ENCODE measurements around the gene APOC3. TPM values are rescaled to one million over a fixed set of nuclear protein-coding genes. Genes with fewer than 3 reads are reported as not detected.

The APOC3 gene
- total and polyA plus RNA-seq, 9 of the 15 experiments (the other 6 are each of a cell fraction or from before 2014, with no cell fraction given), result 1.1 TPM; not detected in 8

DNA sequence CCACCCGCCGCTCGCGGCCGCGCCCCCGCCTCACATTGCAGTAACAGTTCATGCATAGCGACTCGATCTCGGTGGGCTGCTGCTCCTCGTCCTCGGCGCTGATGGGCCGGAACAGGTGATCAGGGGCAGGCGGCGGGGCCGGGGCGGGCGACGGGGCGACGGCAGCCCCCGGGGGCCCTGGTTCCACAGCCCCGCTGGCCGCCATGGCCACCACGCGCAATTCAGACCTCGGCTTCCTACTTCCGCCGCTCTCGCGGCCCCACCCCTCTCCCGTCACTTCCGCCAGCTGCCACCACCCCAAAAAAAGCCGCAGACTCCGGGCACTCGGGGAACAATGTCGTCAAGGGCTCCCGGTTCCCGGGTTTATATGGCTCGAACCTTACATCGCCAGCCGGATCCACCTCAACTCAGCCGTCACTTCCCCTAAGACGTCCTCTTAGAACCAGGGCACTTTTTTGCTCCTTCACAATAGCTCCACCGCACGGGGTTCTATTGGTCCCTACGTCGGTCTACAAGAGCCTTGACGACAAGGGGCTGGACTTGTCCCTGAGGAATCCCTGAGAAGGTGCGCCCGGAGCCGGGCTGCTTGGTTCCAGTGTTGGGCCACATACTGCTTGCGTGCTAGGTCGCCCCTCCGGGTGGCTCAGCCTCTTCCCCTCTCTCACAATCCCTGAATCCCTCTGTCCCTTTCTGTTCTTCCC lies 41.8 kb upstream of the APOC3 start, which contains the start of gene ZPR1 (continued):
- TF ChIP-seq, protein P1, sequence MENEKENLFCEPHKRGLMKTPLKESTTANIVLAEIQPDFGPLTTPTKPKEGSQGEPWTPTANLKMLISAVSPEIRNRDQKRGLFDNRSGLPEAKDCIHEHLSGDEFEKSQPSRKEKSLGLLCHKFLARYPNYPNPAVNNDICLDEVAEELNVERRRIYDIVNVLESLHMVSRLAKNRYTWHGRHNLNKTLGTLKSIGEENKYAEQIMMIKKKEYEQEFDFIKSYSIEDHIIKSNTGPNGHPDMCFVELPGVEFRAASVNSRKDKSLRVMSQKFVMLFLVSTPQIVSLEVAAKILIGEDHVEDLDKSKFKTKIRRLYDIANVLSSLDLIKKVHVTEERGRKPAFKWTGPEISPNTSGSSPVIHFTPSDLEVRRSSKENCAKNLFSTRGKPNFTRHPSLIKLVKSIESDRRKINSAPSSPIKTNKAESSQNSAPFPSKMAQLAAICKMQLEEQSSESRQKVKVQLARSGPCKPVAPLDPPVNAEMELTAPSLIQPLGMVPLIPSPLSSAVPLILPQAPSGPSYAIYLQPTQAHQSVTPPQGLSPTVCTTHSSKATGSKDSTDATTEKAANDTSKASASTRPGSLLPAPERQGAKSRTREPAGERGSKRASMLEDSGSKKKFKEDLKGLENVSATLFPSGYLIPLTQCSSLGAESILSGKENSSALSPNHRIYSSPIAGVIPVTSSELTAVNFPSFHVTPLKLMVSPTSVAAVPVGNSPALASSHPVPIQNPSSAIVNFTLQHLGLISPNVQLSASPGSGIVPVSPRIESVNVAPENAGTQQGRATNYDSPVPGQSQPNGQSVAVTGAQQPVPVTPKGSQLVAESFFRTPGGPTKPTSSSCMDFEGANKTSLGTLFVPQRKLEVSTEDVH (IDR thresholded peaks at IDR 0.05; ENCODE audit: low read depth, partially characterized antibody), result peak; percentile 88
- TF ChIP-seq NEUROD1 (IDR thresholded peaks at IDR 0.05; ENCODE audit: borderline replicate concordance, low read depth, low read length, partially characterized antibody) (peak; percentile 27), NFYB (IDR thresholded peaks at IDR 0.05; ENCODE audit: extremely low read depth, insufficient read length) (peak; percentile 6), ZBTB1 (CRISPR knock-in tag; IDR thresholded peaks at IDR 0.05; ENCODE audit: borderline replicate concordance, low read depth) (0 out of 2 replicates have a peak, but pooled peaks have one; percentile 26), ZC3H8 (IDR thresholded peaks at IDR 0.05) (no peak), SIN3A (IDR thresholded peaks at IDR 0.05; ENCODE audit: borderline replicate concordance in 2 of 2, control insufficient read depth in 1 of 2, low read depth in 2 of 2, low read length in 2 of 2) (peak; percentile 96), CREM (IDR thresholded peaks at IDR 0.05; ENCODE audit: low read depth) (peak; percentile 93), EGR1 (conservative IDR thresholded peaks at IDR 0.05) (0 out of 2 replicates have a peak, but pooled peaks have one; percentile 19), ELF2 (CRISPR knock-in tag; IDR thresholded peaks at IDR 0.05) (peak; percentile 93), RBM39 (optimal IDR thresholded peaks at IDR 0.05; ENCODE audit: low read depth, low read length) (no peak), YBX1 (IDR thresholded peaks at IDR 0.05) (no peak), ESRRA (IDR thresholded peaks at IDR 0.05; ENCODE audit: borderline replicate concordance, low read depth) (peak; percentile 60; the same call in 1 of the 2 replicates), SAFB2 (IDR thresholded peaks at IDR 0.05; ENCODE audit: borderline replicate concordance, low read depth, low read length, severe bottlenecking) (no peak), NR2C2 (CRISPR knock-in tag; IDR thresholded peaks at IDR 0.05) (no peak), NR2C2 (tag; IDR thresholded peaks at IDR 0.05) (0 out of 2 replicates have a peak, but pooled peaks have one; percentile 27), ELF4 (CRISPR knock-in tag; IDR thresholded peaks at IDR 0.05) (0 out of 2 replicates have a peak, but pooled peaks have one; percentile 52), TBP (optimal IDR thresholded peaks at IDR 0.05; ENCODE audit: low read depth, low read length) (peak; percentile 31), ZNF384 (IDR thresholded peaks at IDR 0.05; ENCODE audit: low read depth, low read length) (0 out of 2 replicates have a peak, but pooled peaks have one; percentile 33), PHF8 (IDR thresholded peaks at IDR 0.05; ENCODE audit: borderline replicate concordance, low read length) (peak; percentile 80; the same call in 1 of the 2 replicates), ZC3H11A (IDR thresholded peaks at IDR 0.05; ENCODE audit: low read depth, low read length) (no peak), CHCHD3 (CRISPR knock-in tag; IDR thresholded peaks at IDR 0.05) (no peak)
- TF ChIP-seq, protein P2, sequence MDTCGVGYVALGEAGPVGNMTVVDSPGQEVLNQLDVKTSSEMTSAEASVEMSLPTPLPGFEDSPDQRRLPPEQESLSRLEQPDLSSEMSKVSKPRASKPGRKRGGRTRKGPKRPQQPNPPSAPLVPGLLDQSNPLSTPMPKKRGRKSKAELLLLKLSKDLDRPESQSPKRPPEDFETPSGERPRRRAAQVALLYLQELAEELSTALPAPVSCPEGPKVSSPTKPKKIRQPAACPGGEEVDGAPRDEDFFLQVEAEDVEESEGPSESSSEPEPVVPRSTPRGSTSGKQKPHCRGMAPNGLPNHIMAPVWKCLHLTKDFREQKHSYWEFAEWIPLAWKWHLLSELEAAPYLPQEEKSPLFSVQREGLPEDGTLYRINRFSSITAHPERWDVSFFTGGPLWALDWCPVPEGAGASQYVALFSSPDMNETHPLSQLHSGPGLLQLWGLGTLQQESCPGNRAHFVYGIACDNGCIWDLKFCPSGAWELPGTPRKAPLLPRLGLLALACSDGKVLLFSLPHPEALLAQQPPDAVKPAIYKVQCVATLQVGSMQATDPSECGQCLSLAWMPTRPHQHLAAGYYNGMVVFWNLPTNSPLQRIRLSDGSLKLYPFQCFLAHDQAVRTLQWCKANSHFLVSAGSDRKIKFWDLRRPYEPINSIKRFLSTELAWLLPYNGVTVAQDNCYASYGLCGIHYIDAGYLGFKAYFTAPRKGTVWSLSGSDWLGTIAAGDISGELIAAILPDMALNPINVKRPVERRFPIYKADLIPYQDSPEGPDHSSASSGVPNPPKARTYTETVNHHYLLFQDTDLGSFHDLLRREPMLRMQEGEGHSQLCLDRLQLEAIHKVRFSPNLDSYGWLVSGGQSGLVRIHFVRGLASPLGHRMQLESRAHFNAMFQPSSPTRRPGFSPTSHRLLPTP (IDR thresholded peaks at IDR 0.05; ENCODE audit: borderline replicate concordance, extremely low read depth, insufficient read length), result no peak

Data from K562 (cell line).